ENCODE results near the gene QSER1.
"Not testable (repeated sequence)": the region's sequence is repeated elsewhere in the genome, so short reads cannot be mapped to it uniquely, and the experiment has no call there.

QSER1 gene

GRCh38 chr11:33006010-33006409 lies 113.4 kb downstream of the QSER1 start:
- DNase-seq, result no peak

GRCh38 chr11:33013755-33014154 lies 121.1 kb downstream of the QSER1 start:
- DNase-seq, result no peak

DNA sequence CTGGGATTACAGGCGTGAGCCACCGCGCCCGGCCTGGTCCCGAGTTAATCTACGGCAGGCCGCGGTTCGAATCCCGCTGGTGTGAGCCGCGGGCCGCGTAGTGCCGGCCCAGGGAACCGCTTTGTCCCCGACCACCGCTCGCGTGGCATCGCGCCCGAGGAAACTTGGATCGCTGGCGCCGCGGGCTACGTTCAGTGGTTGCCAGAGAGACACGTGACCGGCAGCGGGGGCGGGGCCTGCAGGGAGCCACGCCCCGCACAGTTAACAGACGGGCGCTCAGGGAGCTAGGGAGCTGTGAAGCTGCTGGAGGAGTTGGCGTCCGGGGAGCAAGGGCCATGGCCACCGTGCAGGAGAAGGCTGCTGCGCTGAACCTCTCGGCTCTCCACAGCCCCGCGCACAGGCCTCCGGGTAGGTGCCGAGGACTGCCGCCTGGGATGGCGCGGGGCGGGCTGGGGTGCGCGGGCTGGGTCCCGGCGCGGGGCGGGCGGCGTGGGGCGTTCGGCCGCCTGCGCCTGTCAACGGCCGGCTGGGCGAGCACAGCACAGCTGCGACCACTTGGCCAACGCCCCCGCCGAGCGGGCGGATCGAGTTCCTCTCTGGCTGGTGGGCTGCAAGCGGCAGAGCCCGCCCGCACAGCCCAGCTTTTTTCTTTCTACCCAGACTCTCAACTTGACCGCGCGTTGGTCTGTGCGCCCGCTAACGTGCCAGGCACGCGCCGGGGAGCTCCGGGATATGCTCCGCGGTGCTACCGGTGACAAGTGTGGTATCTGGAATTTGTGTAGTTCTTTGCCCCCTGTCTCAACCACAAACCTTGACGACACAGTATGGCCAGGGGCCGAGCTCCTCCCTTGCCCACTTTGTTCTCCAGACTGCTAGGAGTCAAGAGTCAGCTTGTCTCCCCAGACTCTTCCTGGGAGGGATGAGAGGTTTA lies 123.3 kb downstream of the QSER1 start, which contains the start of gene DEPDC7:
Gene DEPDC7 (plus strand): TSS at position 258 of the 931 bp plus-strand sequence. CDS start 78 bp downstream, at position 336.
- DNase-seq, result peak; percentile 75

DNA sequence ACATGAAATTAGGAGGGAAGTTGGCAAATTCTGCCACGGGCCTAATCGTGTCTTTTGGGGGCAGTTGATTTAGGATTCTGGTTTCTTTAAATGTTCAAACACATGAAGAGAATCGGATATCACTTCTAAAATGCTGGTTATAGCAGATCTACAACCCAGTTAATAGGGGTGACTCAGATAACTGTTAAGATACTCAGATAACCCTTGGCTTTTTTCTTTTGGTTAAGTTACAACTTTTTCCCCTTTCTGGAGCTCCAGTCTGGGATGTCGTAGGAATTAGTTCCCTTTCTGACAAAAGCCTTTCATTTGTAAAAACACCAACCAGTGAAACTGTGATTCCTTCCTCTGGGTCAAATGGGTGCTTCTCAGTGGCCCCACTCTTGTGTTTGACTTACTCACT lies 124.0 kb downstream of the QSER1 start:
- DNase-seq, result no peak

- no peak for DNase-seq
Measured at GRCh38 chr11:33017478-33017877, 124.9 kb downstream of the QSER1 start.

GRCh38 chr11:33017965-33018364 lies 125.4 kb downstream of the QSER1 start:
- no peak for DNase-seq

GRCh38 chr11:33018840-33019239 lies 126.2 kb downstream of the QSER1 start:
- DNase-seq, result no peak

- no peak for DNase-seq
Measured at GRCh38 chr11:33021501-33021900, 128.9 kb downstream of the QSER1 start.

DNA sequence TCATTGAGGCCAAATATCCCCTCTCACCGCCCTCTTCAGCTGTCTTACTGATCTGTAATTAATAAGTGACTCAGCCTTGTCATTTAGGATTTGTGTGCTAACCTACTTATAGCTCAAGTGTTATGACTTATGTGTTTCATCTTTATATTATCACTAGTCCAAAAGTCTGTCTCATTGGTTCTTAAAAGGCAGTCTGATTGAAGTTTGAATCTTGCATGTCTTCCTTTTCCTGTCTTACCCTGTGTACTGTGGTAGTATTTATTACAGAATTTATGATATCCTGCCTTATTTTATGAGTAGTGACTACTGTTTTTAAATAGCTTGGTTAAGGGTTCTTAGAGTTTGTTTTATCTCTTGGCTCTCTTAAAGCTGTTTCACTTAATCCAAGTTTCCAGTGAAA lies 129.3 kb downstream of the QSER1 start:
- no peak for DNase-seq

DNA sequence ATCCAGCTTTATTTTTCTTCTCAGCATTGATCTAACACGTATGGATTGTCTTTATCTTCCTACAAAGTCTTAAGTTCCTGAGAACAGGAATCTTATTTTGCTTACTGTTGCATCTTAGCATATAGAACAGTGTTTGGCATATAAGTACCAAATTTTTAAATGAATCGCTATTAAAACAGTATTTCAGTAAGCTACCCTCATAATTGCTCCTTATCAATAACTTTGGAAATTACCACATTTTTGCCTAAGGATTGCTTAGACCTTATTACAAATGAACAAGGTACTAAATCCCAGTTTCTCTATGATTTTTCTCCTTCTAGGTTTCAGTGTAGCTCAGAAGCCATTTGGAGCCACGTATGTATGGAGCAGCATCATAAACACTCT lies 132.7 kb downstream of the QSER1 start:
- DNase-seq, result no peak

- no peak for DNase-seq
Measured at GRCh38 chr11:33027233-33027632, 134.6 kb downstream of the QSER1 start.

DNA sequence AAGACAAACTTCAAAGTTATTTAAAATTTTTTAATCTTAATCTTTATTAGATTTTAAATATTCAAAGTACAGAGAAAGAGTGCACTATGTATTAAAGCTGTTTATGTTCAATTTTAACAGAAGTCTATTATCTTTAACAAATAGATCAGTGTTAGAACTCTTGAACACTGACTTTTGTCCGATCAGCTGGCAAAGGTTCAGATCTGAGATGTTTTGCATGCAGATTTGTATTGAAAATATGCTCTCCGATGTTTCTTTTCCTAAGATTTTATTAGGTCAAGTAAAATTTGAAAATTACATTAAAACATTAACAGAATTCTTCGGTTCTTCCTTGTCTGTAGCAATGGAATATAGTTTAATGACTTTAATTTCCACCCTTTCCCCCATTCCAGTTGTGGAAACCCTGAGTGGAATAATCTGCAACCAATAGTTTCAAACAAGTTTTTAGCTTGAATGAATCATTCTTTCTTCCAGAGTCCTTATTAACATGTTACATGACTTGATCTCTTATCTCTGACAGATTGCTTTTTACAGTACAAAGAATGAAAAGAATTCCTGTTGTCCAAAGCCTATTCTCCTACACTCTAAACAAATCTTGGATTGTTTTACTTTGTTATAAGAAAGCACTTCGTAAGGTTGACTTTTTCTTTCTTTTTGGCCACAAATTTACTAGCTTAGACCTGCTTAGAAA lies 135.4 kb downstream of the QSER1 start:
- no peak for DNase-seq

DNA sequence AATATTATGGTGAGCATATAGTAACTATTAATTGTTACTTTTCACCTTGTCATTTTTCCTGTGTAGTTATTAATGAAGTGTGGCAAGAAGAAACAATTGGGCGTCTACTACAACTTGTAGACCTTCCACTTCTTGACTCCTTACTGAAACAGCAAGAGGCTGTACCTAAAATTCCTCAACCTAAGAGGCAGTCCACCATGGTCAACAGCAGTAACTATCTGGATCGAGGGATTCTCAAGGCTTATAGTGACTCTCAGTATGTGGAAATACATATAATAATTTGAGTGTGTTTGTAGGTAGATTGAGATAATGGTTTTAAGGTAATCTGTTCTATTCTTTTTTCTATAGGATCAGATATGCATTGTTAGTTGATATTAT lies 135.9 kb downstream of the QSER1 start:
- no peak for DNase-seq

- DNase-seq, result not testable (repeated sequence)
Measured at GRCh38 chr11:33029218-33029617, 136.6 kb downstream of the QSER1 start.

All from activated CD4-positive, alpha-beta T cell treated with anti-CD3 and anti-CD28 coated beads, Interleukin-10, Interleukin-2, amounts not matched to agents 100 ng/mL and 50 ng/mL, durations not matched to agents 16 hours and 8 hours (primary cell).